Body of pancreas (tissue), 4 donors: ENCODE data around the gene EZH2.

Experiments
- CTCF ChIP-seq, 7 experiments: fragments of 450-650 bp in 4 of 7; fragments of 200-600 bp in 3 of 7; sonication (generic) in 3 of 7; IDR thresholded peaks; one replicate each; pipeline ENCODE4 v1.5.1; 2016 to 2019; ENCODE audit warnings: antibody characterized with exemption in 7 of 7
- POLR2A ChIP-seq, 3 donors: fragments of 450-650 bp; IDR thresholded peaks; one replicate each; pipeline ENCODE4 v1.6.1; 2016; ENCODE audit warnings: antibody characterized with exemption in 3 of 3, mild to moderate bottlenecking in 2 of 3

GRCh38 chr7:148847815-148848734 lies 36.0 kb downstream of the EZH2 start:
- TF ChIP-seq CTCF (IDR thresholded peaks at IDR 0.05) (no peak), POLR2A (IDR thresholded peaks at IDR 0.05) (no peak)
